HS-5 (cell line): ENCODE data around the gene STK40.

ENCODE experiments used
- DNase-seq: peaks from one replicate; pipeline ENCODE4 v3.0.0-alpha.2; 2012; ENCODE audit warnings: low read depth

Gene STK40

DNA sequence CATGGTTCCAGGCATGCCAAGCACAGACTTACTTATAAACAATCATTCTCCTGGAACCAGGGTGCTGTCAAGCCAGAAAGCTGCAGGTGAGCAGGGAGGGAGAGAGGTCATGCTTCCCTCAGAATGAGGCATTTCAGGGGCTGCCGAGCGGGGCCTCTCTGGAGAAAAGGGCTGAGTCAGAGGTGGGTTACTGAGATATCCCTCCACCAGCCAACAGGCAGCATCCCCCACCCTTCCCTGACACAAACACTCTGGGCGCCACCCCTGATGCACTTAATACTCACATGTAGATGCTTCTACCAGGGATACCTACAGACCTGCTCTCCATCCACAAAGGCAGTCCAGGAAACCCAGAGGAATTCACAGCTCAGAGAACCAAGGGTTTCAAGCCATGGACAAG lies 13.1 kb downstream of the STK40 start:
- DNase-seq, result no peak

DNA sequence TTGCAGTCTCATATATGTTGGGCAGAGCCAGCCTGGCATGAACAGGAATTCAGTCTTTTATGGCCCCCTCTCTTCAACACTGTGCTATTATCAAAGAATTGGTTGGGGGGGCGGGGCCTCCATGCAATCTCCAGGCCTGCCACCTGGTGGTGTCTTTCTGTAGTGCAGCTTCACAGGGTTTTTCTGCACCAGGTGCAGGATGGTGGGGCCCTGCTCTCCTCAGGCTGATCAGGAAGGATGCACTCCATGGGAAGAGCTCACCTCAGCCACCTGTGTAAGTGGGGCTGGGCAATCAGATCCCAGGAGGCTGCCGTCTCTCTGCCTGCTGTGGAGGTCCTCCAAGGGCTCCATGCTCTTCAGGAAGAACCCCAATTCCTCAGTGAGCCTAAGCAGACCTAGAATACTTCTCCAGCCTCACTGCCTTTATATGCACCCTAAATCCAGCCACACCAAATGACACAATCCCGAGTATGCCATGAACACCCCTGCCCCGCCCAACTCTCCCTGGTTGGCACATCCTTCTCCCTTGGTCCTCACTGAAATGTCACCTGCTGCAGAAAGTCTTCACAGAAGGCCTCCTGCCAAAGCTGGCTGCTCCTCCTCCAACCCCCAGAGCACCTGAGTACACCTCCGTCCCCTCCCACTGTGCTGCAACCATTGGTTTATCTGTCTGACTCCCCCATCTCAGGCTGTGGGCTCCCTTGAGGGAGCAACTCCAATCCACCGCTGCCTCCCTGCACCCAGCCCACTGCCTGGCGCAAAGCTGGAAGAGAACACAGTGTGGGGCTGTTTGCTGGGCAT lies 16.5 kb downstream of the STK40 start:
- DNase-seq, result no peak

DNA sequence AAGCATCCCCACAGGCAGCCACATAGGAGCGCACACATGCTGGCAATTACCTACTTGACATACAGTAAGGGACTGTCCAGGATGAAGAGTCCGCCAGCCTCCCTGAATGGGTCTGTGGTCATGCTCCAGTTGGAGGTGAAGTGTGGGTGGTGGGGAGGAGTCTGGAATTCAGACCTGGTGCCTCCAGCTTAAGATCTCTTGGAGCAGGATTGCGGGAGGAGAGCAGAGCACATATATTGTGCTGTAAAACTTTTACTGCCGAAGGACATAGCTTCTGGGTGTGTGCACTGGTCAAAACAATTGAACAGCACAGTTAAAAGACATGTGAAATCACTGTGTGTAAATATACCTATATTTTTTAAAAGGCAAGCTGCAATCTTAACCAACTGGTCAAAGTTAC lies 17.9 kb downstream of the STK40 start:
- no peak for DNase-seq

DNA sequence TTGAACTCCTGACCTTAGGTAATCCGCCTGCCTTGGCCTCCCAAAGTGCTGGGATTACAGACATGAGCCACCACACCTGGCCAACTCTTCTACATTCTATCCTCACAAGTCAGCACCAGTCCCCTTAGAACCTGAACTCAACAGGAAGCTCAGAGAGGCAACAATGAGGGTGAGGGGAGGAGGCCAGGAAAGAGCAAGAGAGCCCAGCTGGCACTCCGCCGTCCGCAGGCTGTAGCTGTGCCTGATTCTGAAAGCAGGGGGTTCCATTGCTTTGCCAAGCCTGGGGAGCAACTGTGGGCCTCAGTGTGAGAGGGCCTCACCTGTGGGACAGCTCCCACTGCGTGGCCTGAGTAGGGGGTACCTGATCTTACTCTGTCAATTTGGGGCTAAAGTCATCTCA lies 18.7 kb downstream of the STK40 start:
- no peak for DNase-seq

DNA sequence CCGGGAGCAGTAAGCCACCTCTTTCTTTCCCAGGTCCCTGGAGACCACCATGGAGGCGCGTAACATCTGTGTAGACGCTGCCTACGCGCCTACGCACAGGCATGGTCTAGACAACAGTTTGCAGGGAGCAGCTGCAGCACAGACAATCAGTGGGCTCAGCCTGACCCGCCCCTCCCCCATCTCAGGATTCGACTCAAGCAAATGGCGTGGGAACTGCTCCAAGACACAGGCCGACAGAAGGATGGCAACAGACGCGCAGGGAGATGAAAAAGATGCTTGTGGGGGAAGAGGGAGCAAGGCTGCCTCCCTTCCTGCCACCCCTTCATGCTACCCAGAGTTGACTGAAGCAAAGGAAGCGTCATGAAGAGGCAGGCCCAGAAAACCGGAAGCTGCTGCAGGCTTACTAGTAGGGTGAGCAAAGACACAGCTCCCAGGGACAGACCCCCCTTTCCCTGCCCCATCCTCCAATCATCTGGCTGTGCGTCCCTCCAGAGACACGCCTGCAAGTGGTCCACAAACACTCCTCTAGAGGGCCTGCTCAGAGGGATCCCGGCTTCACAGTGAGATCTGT lies 19.5 kb downstream of the STK40 start:
- DNase-seq, result no peak

DNA sequence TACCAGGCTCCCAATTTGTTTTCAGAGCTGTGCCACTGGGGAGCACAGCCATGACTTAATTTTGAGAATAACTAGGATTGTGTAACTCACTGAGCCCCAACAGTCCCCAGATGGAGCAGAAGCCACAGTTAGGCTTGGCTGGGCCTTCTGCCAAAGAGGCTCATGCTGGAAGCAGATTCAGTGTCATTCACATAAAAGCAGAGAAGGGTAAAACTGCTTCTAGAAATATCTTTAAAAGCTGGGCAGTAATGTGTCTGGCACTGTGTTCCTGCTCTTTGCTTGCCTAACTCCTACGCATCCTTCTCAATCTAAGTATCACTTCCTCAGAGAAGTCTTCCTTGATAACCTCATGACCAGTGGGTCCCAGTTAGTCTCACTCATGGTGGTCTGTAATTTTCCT lies 20.3 kb downstream of the STK40 start:
- DNase-seq, result no peak

DNA sequence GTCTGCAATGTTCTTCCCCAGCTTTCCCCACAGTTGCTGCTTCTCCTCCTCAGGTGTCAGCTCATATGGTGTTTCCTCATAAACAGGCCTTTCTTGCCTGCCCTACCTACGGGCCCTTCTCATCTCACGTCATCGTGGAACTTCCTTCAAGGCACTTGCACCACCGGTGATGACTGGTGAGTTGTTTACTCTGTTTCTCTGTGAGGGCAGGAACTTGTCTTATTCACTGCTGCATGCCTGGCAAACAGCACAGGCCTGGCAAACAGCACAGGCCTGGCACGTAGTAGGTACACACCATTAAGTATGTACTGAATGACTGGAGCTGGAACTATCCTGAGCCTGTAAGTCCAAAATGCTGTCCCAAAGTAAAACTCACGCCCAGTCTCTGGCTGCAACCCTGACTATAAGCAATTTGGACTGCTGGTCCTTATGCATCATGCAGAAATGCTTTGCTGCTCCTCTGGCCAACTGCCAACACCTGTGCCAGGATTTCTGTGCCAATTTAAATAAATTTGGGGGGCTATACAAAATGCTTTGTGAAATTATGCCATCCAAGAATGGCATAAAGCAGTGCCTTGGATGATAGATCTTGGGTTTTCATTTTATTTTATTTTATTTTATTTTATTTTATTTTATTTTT lies 25.7 kb downstream of the STK40 start:
- no peak for DNase-seq

DNA sequence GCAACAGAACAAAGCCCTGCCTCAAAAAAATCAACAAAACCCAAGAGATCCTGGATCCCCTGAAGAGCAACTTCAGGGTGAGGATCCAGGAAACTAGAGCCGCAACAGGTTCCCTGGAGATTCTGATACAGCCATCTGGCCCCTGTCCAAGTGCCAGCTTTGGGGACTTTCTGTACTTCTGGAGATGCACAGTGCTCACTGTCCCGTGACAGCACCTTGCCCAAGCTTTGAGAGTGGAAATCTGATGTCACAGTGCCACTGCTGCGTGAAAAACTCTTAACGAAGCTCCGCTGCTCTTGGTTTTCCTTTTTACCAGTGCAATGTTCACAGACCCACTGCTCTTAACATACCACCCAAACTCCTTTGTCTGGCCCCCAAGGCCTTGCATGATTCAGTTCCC lies 26.3 kb downstream of the STK40 start:
- DNase-seq, result no peak

DNA sequence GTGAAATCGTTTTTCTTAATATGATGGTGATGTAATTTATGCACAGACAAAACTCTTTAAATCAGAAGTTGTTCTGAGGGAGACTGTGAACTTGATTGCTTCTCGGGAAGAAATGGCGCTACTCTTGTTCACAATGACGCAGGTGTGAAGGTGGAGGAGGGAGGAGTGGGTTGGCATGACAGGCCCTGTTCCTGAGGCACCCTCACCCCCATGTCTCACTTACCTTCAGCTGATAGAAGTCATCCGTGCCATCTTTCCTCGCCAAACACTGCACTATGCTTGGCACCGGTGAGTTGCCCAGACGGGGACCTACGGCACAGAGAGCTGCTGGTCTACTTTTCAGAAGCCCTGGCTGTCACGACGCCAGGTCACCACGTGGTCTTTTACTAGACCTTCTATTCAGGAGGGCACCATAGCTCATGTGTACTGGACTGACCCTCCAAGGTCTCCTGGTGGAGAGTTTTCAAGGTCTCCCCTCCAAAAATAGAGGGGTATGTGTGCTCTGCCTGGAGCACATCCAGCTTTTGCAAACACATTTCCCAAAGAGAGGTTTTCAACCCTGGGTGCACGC lies 27.1 kb downstream of the STK40 start:
- no peak for DNase-seq

DNA sequence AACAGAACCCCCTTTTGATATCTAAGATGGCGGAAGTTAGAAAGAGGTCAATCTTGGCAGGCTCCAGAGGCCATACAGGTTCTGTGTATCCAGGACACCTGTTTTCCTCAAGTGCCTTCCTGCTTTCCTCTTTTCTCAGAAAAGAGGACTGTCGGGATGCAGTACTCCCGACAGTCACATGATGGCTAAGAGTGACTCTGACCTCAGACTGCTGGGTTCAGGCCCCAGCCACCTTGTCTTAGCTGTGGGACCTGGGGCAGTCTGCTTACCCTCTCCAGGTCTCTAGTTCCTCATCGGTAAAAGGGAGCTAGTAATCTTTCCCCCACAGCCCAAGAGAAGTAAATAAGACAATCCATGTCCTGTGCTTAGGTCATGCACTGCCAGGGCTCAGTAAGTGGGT lies 29.9 kb downstream of the STK40 start:
- DNase-seq, result no peak

DNA sequence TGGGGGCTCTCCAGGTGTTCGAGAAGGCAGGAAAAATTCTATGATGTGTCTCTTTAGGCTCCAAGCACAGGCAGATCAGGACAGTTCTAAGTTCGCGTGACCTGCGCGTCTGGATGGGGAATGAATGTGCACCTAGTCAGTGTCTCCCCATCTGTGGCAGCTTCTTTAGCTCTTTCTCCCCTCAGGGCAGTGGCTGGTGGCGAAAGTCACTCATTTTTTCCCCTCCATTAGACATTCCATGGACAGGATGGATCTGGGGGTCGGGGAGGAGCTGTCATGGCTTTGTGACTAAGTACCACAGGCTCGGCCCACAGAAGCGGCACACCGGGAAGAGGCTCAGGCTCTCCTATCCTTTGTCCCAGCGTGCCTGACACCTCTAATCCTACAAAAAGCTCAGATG lies 31.2 kb downstream of the STK40 start:
- DNase-seq, result no peak

DNA sequence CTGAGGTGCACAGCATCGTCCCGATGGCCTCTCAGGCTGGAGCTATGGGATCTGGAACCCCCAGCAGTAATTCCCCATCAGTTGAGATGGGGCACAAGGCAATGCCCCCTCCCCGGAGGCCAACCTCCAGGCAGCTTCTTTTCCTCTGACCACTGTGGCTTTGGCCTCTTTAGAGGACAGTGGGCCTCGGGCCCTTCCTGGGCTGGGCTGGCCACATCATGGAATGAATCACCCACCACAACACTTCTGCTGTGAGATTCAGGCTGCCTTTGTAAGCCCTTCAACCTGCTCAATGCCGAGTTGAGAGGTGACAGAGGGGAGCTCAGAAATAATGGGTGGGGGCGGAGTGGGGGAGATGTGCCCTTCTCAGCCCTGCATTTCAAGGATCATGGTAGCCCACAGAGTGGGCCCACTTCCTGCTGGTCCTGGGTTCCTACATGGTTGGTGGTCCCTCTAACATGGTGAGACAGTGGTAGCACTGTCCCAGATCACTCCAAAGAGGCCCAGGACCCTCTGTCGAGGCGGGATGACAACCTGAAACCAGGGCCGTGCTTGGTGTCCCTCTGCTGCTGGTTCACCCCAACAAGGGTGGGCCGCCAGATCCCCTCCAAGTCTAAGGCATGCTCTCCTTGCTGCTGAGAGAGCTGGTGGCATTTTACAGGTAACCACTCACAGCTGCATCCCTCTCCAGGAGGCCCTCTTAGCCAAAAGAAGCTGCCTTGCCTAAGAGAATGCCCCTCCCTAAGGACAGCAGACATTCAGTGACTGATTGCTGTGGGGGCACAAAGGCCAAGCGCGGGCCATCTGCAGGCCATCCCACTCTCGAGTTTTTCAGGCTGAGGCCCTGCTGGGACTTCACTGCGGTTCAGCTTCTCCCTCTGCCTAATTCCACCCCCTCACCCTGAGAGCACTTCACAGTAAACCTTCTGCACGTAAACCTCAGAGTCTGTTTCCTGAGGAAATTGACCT lies 32.5 kb downstream of the STK40 start:
- no peak for DNase-seq

DNA sequence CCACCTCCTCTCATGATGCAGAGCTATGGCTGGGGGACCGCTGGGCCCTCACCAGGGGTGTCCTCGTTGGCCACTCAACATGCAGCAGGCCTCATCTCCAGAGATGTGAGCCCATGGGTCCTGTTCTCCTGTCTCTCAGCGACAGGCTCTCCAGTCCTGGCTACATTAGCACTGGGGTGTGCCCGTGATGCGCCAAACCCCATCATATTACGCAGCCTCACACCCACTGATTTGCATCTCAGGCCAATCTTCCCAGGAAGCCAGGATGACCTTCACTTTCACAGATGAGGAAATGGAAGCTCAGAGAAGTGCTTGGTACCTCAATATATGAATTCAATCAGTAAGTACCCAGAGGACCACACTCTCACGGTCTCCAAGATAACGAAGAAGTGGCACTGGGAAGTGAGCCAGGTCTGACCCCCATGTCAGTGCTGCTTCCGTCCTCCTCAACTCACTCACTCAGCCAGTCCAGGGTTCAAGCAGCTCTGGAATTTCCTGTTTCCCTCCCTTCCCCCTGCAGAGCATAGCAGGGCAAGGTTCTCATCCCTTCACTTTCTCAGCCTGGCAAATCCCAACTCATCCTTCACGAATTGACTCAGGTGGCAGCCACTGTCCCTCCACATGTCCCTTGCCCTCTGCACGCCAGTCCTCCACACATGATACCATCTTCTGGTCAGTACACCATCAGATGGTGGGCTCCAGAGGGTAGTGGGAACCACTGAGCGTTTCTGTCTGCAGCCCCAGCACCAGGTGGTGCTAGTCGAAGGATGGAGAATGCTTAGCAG lies 33.4 kb downstream of the STK40 start:
- DNase-seq, result no peak

DNA sequence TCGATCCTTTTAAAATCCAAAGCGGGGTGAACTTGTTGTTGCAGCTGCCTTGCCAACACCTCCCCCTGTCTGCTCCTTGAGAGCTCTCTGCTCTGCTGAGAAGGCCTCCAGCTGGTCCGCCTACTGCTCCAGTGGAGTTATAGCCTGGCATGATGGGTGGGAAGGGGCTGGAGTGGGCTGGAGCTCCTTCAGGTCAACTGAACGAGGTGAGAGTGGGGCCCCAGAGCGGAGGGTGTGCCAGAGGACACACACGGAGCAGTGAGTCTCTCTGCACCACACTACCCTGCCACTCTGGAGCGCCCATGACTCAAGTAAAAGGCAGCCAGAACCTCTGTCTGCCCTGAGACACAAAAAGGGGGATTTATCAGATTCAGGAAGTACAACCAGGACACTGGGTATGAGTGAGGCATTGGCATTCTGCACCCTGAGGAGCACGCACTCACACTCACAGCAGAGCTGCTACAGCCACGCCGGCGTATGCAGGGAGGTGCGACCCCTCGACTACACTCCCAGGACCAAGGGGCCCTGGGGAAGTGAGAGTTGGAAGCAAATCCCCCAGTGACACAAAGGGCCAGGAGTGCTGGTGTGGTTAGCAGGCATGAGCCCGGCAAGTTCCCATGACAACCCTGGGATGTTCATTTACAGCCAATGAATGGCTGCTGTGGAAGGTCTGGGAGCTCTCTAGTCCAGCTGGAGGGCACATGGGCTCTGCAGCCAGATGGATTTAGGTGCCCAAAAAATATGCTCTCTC lies 34.3 kb downstream of the STK40 start:
- peak; percentile 80 for DNase-seq

DNA sequence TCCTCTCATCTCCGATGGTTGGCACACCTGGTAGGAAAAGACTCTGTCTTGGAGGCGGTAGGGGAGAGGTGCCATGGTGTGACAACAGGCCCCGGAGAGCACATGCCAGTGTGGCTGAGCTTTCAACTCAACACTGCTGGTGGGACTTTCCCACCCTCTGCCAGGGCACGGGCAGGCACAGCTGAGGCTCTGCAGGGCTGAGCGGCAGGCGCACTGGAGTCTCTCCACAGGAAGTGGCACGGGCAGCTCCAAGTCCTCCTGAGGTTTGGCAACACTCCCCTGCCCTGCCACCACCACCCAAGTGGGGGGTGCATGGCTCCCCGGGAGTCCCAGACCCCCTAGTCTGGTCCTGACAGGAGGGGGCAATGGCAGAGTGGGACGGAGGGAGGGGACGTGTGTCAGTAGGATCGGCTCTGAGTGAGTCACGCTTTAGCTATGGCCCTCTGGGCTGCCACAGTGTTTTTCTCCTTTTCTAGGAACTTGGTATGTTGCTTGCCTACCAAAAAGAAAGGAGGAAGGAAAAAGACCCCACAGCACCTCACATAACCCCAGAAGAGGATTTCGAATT lies 35.0 kb downstream of the STK40 start:
- DNase-seq, result peak; percentile 73

DNA sequence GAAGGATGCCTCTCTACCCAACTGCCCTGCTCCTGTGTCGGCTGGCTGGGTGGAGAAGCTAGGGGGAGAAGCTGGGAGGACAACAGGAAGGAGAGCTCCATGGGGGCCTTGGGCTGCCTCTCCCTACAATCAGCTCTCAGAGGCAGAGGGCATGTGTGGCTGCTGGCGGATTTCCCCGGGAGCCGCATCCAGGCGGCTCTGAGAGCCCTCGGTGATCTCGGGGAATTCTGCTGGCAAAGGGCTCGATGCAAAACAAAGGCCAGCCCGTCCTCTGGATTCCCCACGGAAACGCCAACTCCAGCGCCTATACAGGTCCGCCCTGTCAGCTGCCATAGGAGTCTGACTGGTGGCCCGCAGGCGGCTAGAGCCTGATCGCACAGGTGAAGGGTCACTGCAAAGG lies 35.9 kb downstream of the STK40 start:
- no peak for DNase-seq

DNA sequence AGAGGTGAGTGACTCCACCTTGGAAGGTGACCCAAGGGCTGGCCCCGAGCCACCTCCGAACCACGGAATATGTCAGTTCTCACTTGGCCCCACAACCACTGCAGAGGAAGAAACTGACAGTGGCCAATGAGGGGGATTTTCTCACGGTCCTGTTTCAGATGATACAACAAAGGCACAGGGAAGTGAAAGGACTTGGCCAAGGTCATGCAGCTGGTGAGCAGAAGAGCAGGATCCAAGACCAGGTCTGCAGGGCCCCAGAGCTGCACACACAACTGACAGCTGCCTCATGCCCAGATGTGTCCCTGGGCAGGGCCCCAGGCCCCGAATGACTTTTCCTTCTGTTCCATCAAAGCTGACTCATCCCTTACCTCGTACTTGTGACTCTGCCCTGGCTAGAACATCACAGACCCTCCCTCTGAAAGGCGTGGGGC lies 36.5 kb downstream of the STK40 start:
- no peak for DNase-seq

DNA sequence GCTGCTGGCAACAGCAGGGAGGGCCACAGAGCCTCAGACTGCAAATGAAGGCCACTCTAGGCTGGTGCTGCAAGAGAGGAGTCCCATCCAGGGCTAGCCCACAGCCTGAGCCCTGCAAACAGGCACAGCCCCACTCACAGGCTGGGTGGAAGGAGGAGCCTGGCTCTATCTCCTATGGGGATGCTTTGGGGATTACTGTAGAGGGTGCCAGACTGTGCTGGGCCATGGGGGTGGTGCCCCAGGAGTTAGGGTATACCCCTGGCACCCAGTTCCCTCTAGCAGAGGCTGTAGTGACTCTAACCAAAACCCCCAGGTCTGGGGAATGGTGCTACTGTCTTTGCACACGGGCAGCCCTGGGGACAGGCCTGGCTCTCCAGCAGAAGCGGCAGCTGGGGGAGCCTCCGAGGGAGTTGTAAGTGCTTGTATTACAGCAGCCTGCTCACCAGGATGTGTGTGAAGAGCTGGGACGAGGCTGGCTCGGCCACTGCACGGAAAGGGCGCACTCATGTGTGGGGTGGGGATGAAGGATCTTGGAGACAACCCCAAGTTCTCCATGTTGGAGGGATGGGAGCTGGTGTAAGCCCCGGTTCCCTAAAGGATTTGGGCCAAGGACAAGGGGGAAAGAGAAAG lies 38.9 kb downstream of the STK40 start:
- no peak for DNase-seq

DNA sequence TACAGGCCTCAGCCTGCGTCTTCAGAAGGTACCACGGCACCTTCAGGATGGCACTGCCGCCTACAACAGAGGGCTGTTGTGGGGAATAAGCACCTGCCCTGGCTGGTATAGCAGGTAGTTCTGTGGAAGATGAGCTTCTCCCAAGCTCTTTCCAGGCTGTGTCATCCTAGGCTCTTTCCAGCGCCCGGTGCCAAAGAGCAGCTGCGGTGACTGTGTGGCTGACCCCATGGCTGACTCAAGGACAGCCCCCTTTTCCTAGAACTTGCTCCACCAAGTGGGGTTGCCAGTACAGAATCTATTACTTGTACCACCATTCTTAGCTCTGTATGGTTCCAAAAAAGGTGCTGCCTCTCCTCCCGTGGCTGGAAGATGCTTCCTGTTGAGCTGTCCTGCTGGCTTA lies 40.4 kb downstream of the STK40 start:
- no peak for DNase-seq

DNA sequence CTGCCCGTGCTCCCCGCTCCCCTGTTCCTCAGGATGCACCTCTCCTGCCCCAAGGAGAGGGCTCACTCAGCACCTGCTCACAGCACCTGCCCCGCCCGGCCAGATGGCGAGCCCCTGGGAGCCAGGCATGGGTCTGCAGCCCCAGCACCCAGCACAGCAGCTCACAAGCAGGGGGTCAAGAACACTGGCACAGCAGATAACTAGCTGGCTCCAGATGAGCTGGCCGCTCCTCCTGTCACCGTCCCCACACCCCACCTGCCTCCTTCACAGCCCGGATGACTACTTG lies 41.4 kb downstream of the STK40 start:
- DNase-seq, result no peak
